Measurements from ENCODE around the gene CXCL14. TPM values are rescaled to one million over a fixed set of nuclear protein-coding genes. Genes with fewer than 3 reads are reported as not detected.

Gene CXCL14
- polyA plus RNA-seq, 3 donors, result 0.07 to 0.12 TPM; not detected in 1

DNA sequence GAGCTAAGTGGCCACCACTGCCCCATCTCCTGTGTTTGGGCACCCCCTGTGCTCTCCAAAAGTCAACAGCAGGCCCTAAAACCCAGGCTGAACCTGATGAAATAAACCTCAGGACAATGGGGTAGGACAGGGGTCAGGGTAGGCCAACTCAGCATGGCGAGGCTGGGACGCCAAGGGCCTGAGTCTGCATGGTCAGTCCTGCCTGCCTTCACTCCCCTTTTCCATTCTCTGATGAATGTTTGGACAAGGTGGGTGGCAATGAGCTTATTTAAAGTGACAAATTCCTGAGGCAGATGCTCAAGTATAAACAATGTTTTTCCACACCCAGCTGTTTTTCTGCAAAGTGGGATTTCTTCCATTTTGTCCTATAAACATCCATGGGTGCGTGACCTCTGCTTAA is 47.2 kb upstream of the CXCL14 start:
- H3K27ac ChIP-seq (ENCODE audit: low read depth in 1 of 2, low read length in 2 of 2), result no peak overlapping the region
- Mint-ChIP-seq H3K4me3 (no peak overlapping the region), H3K9me3 (peaks cover 0 to 6% (median 1%) of the 10 kb centered on the region in 7 donors), H3K27ac (no peak overlapping the region), H3K27me3 (ENCODE audit: low read depth in 3 of 3) (peaks cover 7 to 14% (median 10%) of the 10 kb centered on the region in 3 donors), H3K4me1 (no peaks in the 10 kb centered on the region), H3K36me3 (no peaks in the 10 kb centered on the region)
- no peak overlapping the region for H3K4me2 ChIP-seq (replicated peaks; ENCODE audit: extremely low read depth, low read length, poor library complexity, severe bottlenecking)
- no peak overlapping the region for H3K9ac ChIP-seq (ENCODE audit: insufficient read depth, low read length, poor library complexity, severe bottlenecking)
- H3K27me3 ChIP-seq (ENCODE audit: control insufficient read depth in 2 of 2, insufficient read depth in 2 of 2, low read length in 2 of 2), result no peaks in the 10 kb centered on the region
- no peak overlapping the region for H3K4me3 ChIP-seq (replicated peaks in 1 of 3; ENCODE audit: low read depth in 2 of 3, low read length in 3 of 3)
- intact Hi-C loops (cut with micrococcal nuclease), result no loop called here
- WGBS (ENCODE audit: insufficient coverage), result no CpG with 5 or more reads among the region's 3 CpGs
- TF ChIP-seq, protein P1, sequence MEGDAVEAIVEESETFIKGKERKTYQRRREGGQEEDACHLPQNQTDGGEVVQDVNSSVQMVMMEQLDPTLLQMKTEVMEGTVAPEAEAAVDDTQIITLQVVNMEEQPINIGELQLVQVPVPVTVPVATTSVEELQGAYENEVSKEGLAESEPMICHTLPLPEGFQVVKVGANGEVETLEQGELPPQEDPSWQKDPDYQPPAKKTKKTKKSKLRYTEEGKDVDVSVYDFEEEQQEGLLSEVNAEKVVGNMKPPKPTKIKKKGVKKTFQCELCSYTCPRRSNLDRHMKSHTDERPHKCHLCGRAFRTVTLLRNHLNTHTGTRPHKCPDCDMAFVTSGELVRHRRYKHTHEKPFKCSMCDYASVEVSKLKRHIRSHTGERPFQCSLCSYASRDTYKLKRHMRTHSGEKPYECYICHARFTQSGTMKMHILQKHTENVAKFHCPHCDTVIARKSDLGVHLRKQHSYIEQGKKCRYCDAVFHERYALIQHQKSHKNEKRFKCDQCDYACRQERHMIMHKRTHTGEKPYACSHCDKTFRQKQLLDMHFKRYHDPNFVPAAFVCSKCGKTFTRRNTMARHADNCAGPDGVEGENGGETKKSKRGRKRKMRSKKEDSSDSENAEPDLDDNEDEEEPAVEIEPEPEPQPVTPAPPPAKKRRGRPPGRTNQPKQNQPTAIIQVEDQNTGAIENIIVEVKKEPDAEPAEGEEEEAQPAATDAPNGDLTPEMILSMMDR (IDR thresholded peaks at IDR 0.05), result no peak
- H3K36me3 ChIP-seq (replicated peaks in 1 of 2; ENCODE audit: control insufficient read depth in 1 of 2, insufficient read depth in 2 of 2, low read length in 2 of 2), result no peaks in the 10 kb centered on the region
- no peaks in the 10 kb centered on the region for H3K9me3 ChIP-seq (replicated peaks in 1 of 2; ENCODE audit: control insufficient read depth in 1 of 2, insufficient read depth in 1 of 2, low read length in 2 of 2)
- H3K79me2 ChIP-seq (ENCODE audit: insufficient read depth, low read length), result no peaks in the 10 kb centered on the region
- no peaks in the 10 kb centered on the region for H3K4me1 ChIP-seq (ENCODE audit: control insufficient read depth in 1 of 2, insufficient read depth in 2 of 2, low read length in 2 of 2)
- no peak overlapping the region for H2AFZ ChIP-seq (ENCODE audit: insufficient read depth, low read depth, low read length, poor library complexity, severe bottlenecking)
- no peak for DNase-seq
- no peaks in the 10 kb centered on the region for H4K20me1 ChIP-seq (ENCODE audit: insufficient read depth, low read length)

DNA sequence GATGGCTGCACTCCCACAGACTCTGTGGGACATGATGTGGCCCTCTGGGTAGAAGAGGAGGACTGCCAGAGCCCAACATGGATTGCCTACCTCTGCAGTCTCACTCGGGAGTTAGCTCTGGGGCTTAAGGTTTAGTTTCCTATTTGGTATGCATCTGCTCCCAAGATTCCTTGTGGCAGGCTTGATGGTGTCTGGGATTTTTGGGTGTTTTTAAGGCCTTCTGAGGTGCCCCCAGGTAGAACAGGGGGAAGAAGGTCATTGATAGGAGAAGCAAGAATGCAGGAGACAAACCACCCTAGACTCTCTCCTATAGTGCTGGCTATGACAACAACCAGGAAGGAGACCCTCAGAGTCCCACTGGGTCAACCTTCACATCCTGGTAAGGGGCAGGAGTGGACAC is 46.7 kb upstream of the CXCL14 start:
- no peak overlapping the region for H3K4me3 Mint-ChIP-seq
- Histone ChIP-seq H3K36me3 (replicated peaks in 1 of 2; ENCODE audit: control insufficient read depth in 1 of 2, insufficient read depth in 2 of 2, low read length in 2 of 2) (no peaks in the 10 kb centered on the region), H4K20me1 (ENCODE audit: insufficient read depth, low read length) (no peaks in the 10 kb centered on the region), H3K9me3 (replicated peaks in 1 of 2; ENCODE audit: control insufficient read depth in 1 of 2, insufficient read depth in 1 of 2, low read length in 2 of 2) (peaks cover 0 to 2% of the 10 kb centered on the region in 2 donors), H3K79me2 (ENCODE audit: insufficient read depth, low read length) (no peaks in the 10 kb centered on the region), H3K4me3 (replicated peaks in 1 of 3; ENCODE audit: low read depth in 2 of 3, low read length in 3 of 3) (no peak overlapping the region), H2AFZ (ENCODE audit: insufficient read depth, low read depth, low read length, poor library complexity, severe bottlenecking) (no peak overlapping the region), H3K9ac (ENCODE audit: insufficient read depth, low read length, poor library complexity, severe bottlenecking) (no peak overlapping the region), H3K4me2 (replicated peaks; ENCODE audit: extremely low read depth, low read length, poor library complexity, severe bottlenecking) (no peak overlapping the region), H3K27me3 (ENCODE audit: control insufficient read depth in 2 of 2, insufficient read depth in 2 of 2, low read length in 2 of 2) (no peaks in the 10 kb centered on the region), H3K4me1 (ENCODE audit: control insufficient read depth in 1 of 2, insufficient read depth in 2 of 2, low read length in 2 of 2) (no peaks in the 10 kb centered on the region), H3K27ac (ENCODE audit: low read depth in 1 of 2, low read length in 2 of 2) (no peak overlapping the region)
- H3K36me3 Mint-ChIP-seq, result no peaks in the 10 kb centered on the region
- H3K9me3 Mint-ChIP-seq, result peaks cover 0 to 6% (median 1%) of the 10 kb centered on the region in 7 donors
- no CpG with 5 or more reads among the region's 1 CpG for WGBS (ENCODE audit: insufficient coverage)
- intact Hi-C loops (cut with micrococcal nuclease), result no loop called here
- TF ChIP-seq, protein P1 (IDR thresholded peaks at IDR 0.05), result no peak
- peaks cover 7 to 12% (median 10%) of the 10 kb centered on the region in 3 donors for H3K27me3 Mint-ChIP-seq (ENCODE audit: low read depth in 3 of 3)
- no peak overlapping the region for H3K27ac Mint-ChIP-seq
- DNase-seq, result no peak
- no peaks in the 10 kb centered on the region for H3K4me1 Mint-ChIP-seq

Data from CD14-positive monocyte (primary cell).